CD14-positive monocyte (primary cell): ENCODE results near the gene SIN3A. TPM values are rescaled to one million over a fixed set of nuclear protein-coding genes. Genes with fewer than 3 reads are reported as not detected.

Experiments used
- DNase-seq, 3 donors: peaks; one replicate each; pipeline ENCODE4 v3.0.0-alpha.2; 2011 to 2022
- H2AFZ ChIP-seq: 2 replicates; pipeline ENCODE4 v1.6.0; 2012; ENCODE audit warnings: mild to moderate bottlenecking, low read depth, low read length, inconsistent platforms; ENCODE audit not compliant: insufficient read depth, poor library complexity, severe bottlenecking
- H3K27ac ChIP-seq, 2 donors: 1 replicate in 1 of 2; 2 replicates in 1 of 2; pipeline ENCODE4 v1.5.1; 2012 to 2013; ENCODE audit warnings: low read length in 2 of 2, control low read depth in 1 of 2, inconsistent platforms in 1 of 2, low read depth in 1 of 2, mild to moderate bottlenecking in 1 of 2
- H3K27me3 ChIP-seq, 2 donors: one replicate each; pipeline versions ENCODE4 v1.6.0 to v1.6.1; 2011 to 2013; ENCODE audit warnings: low read length in 2 of 2; ENCODE audit not compliant: control insufficient read depth in 2 of 2, insufficient read depth in 2 of 2
- H3K36me3 ChIP-seq, 2 donors: replicated peaks in 1 of 2; 1 replicate in 1 of 2; 2 replicates in 1 of 2; pipeline versions ENCODE4 v1.5.1 to v1.6.1; 2012 to 2013; ENCODE audit warnings: low read length in 2 of 2, control low read depth in 1 of 2, inconsistent platforms in 1 of 2, mild to moderate bottlenecking in 1 of 2; ENCODE audit not compliant: insufficient read depth in 2 of 2, control insufficient read depth in 1 of 2
- H3K4me1 ChIP-seq, 2 donors: 1 replicate in 1 of 2; 2 replicates in 1 of 2; pipeline versions ENCODE4 v1.5.1 to v1.6.1; 2012 to 2013; ENCODE audit warnings: low read length in 2 of 2, control low read depth in 1 of 2, inconsistent platforms in 1 of 2, mild to moderate bottlenecking in 1 of 2, moderate library complexity in 1 of 2; ENCODE audit not compliant: insufficient read depth in 2 of 2, control insufficient read depth in 1 of 2
- H3K4me2 ChIP-seq: replicated peaks from 2 replicates; pipeline ENCODE3; 2012; ENCODE audit warnings: low read length, moderate library complexity, mild to moderate bottlenecking; ENCODE audit not compliant: poor library complexity, severe bottlenecking; ENCODE audit errors: extremely low read depth
- H3K4me3 ChIP-seq, 3 experiments: fragments of 200-600 bp in 1 of 3; sonication (generic) in 1 of 3; replicated peaks in 1 of 3; 1 replicate in 2 of 3; 2 replicates in 1 of 3; pipeline ENCODE4 v1.5.1; 2011 to 2013; ENCODE audit warnings: low read length in 3 of 3, mild to moderate bottlenecking in 3 of 3, control low read depth in 2 of 3, low read depth in 2 of 3, inconsistent platforms in 1 of 3, moderate library complexity in 1 of 3
- H3K79me2 ChIP-seq: 2 replicates; pipeline ENCODE4 v1.6.0; 2012; ENCODE audit warnings: mild to moderate bottlenecking, control low read depth, inconsistent platforms, low read length, moderate library complexity; ENCODE audit not compliant: insufficient read depth
- H3K9ac ChIP-seq: 2 replicates; pipeline ENCODE4 v1.6.0; 2017; ENCODE audit warnings: low read length, mild to moderate bottlenecking; ENCODE audit not compliant: insufficient read depth, poor library complexity, severe bottlenecking
- H3K9me3 ChIP-seq, 2 donors: replicated peaks in 1 of 2; 1 replicate in 1 of 2; 2 replicates in 1 of 2; pipeline versions ENCODE4 v1.5.1 to v1.6.1; 2012 to 2013; ENCODE audit warnings: low read length in 2 of 2, control low read depth in 1 of 2; ENCODE audit not compliant: control insufficient read depth in 1 of 2, insufficient read depth in 1 of 2
- H4K20me1 ChIP-seq: 2 replicates; pipeline ENCODE4 v1.6.0; 2012; ENCODE audit warnings: mild to moderate bottlenecking, low read length, control low read depth, moderate library complexity; ENCODE audit not compliant: insufficient read depth
- H3K27ac Mint-ChIP-seq, 7 donors: one replicate each; pipeline ENCODE4 v1.8.0; 2020; ENCODE audit warnings: mild to moderate bottlenecking in 7 of 7, mixed read lengths in 7 of 7, moderate library complexity in 6 of 7, inconsistent platforms in 2 of 7
- H3K27me3 Mint-ChIP-seq, 3 donors: one replicate each; pipeline ENCODE4 v1.8.0; 2021 to 2022; ENCODE audit warnings: low read depth in 3 of 3, mild to moderate bottlenecking in 3 of 3, mixed read lengths in 3 of 3, moderate library complexity in 3 of 3, inconsistent platforms in 1 of 3
- H3K36me3 Mint-ChIP-seq, 2 donors: one replicate each; pipeline ENCODE4 v1.8.0; 2020; ENCODE audit warnings: mixed read lengths in 2 of 2, inconsistent platforms in 1 of 2, mild to moderate bottlenecking in 1 of 2
- H3K4me1 Mint-ChIP-seq: one replicate; pipeline ENCODE4 v1.8.0; 2020; ENCODE audit warnings: mild to moderate bottlenecking, mixed read lengths
- H3K4me3 Mint-ChIP-seq, 2 donors: one replicate each; pipeline ENCODE4 v1.8.0; 2020; ENCODE audit warnings: mild to moderate bottlenecking in 2 of 2, mixed read lengths in 2 of 2, moderate library complexity in 1 of 2
- H3K9me3 Mint-ChIP-seq, 7 donors: one replicate each; pipeline ENCODE4 v1.8.0; 2020 to 2022; ENCODE audit warnings: mixed read lengths in 7 of 7, mild to moderate bottlenecking in 6 of 7, moderate library complexity in 6 of 7, inconsistent platforms in 2 of 7
- CTCF ChIP-seq: fragments of 200-600 bp; IDR thresholded peaks from one replicate; pipeline ENCODE4 v1.8.0; 2022; ENCODE audit warnings: antibody characterized with exemption, mild to moderate bottlenecking
- WGBS: methylation state at CpG from one replicate; pipeline ENCODE4 v1.1.5; 2013; ENCODE audit warnings: missing lambda C conversion rate; ENCODE audit not compliant: insufficient coverage; 5-methylcytosine and 5-hydroxymethylcytosine counted together
- intact Hi-C, 2 donors: fragments of 100-400 bp; cut with micrococcal nuclease; formaldehyde crosslinking; loops; one replicate each; pipeline versions ENCODE4 v1.15.0 to v1.15.1; 2023
- polyA plus RNA-seq, 3 donors: library from polyadenylated mRNA; depleted of rRNA in 1 of 3; unstranded in 2 of 3; stranded (reverse) in 1 of 3; fragments of 300-500 nt in 2 of 3; fragments of >200 nt in 1 of 3; fragmentation: Illumina TruSeq in 2 of 3; gene quantifications; 1 replicate in 2 of 3; 2 replicates in 1 of 3; pipeline ENCODE4 v1.2.3, GENCODE V29; 2012 to 2021
- small RNA-seq: library from RNA; depleted of rRNA; stranded (forward); fragments of <200 nt; gene quantifications from one replicate; pipeline ENCODE3, GENCODE V24; 2012; ENCODE audit warnings: low read depth; ENCODE audit not compliant: insufficient read length

Gene SIN3A
- polyA plus RNA-seq, 3 donors: 2.3 to 20.7 (median 7.9) TPM

GRCh38 chr15:75325922-75326321, 125.6 kb downstream of the SIN3A start:
- H3K4me3 Mint-ChIP-seq: no peak overlapping the region
- Histone ChIP-seq H3K4me1 (no peaks in the 10 kb centered on the region), H4K20me1 (no peaks in the 10 kb centered on the region), H3K9me3 (no peaks in the 10 kb centered on the region), H3K36me3 (no peaks in the 10 kb centered on the region), H3K4me3 (no peak overlapping the region), H3K79me2 (no peaks in the 10 kb centered on the region), H2AFZ (no peak overlapping the region), H3K4me2 (no peak overlapping the region), H3K27ac (no peak overlapping the region), H3K9ac (no peak overlapping the region), H3K27me3 (no peaks in the 10 kb centered on the region)
- H3K4me1 Mint-ChIP-seq: no peaks in the 10 kb centered on the region
- WGBS: no CpG with 5 or more reads among the region's 4 CpGs
- H3K27me3 Mint-ChIP-seq: peaks cover 2 to 9% (median 5%) of the 10 kb centered on the region in 3 donors
- H3K9me3 Mint-ChIP-seq: no peaks in the 10 kb centered on the region
- H3K36me3 Mint-ChIP-seq: no peaks in the 10 kb centered on the region
- H3K27ac Mint-ChIP-seq: no peak overlapping the region
- no peak for DNase-seq
- intact Hi-C loops: no loop called here
- TF ChIP-seq CTCF: no peak

- Histone ChIP-seq H3K9me3 (no peaks in the 10 kb centered on the region), H4K20me1 (no peaks in the 10 kb centered on the region), H3K9ac (no peak overlapping the region), H3K79me2 (no peaks in the 10 kb centered on the region), H2AFZ (no peak overlapping the region), H3K4me2 (no peak overlapping the region), H3K36me3 (no peaks in the 10 kb centered on the region), H3K4me3 (no peak overlapping the region), H3K27me3 (no peaks in the 10 kb centered on the region), H3K27ac (no peak overlapping the region), H3K4me1 (no peaks in the 10 kb centered on the region)
- H3K27ac Mint-ChIP-seq: no peak overlapping the region
- 82% methylated on average over 6 of the region's 6 CpGs for WGBS
- peaks cover 1 to 9% (median 4%) of the 10 kb centered on the region in 3 donors for H3K27me3 Mint-ChIP-seq
- TF ChIP-seq CTCF: no peak
- H3K4me3 Mint-ChIP-seq: peak overlapping the region in 1 of 2 donors; percentile 4
- intact Hi-C loops: no loop called here
- H3K9me3 Mint-ChIP-seq: no peaks in the 10 kb centered on the region
- no peaks in the 10 kb centered on the region for H3K36me3 Mint-ChIP-seq
- no peaks in the 10 kb centered on the region for H3K4me1 Mint-ChIP-seq
- no peak for DNase-seq
Measured at GRCh38 chr15:75321711-75322110, 129.8 kb downstream of the SIN3A start.

Small RNAs within 50 kb of the gene (small RNA-seq; reads per million reads assigned to genes)
- not detected for gene AC105036.2

Other genes with a start within 250 kb of the SIN3A start
- 10 to 100 TPM in 2 of 3 donors, 1 to 10 TPM in 1; 8.9 to 80.7 (median 18.2) TPM for gene C15orf39, start 249.8 kb downstream of the SIN3A start, polyA plus RNA-seq
- gene GOLGA6C, start 193.4 kb downstream of the SIN3A start, polyA plus RNA-seq: not detected
- gene GOLGA6D, start 168.9 kb downstream of the SIN3A start, polyA plus RNA-seq: not detected
- gene COMMD4, start 115.6 kb downstream of the SIN3A start, polyA plus RNA-seq: 10 to 100 TPM; 41.1 to 63.1 (median 41.3) TPM
- gene NEIL1, start 104.7 kb downstream of the SIN3A start, polyA plus RNA-seq: 1 to 10 TPM in 1 of 3 donors, under 1 TPM in 2; 0.52 to 6.7 (median 0.53) TPM
- gene MAN2C1, start 83.1 kb downstream of the SIN3A start, polyA plus RNA-seq: 100 to 1,000 TPM in 1 of 3 donors, 10 to 100 TPM in 2; 32.9 to 453 (median 42.9) TPM
- 10 to 100 TPM; 21.1 to 40.1 (median 28.0) TPM for gene PTPN9, start 127.6 kb upstream of the SIN3A start, polyA plus RNA-seq
- 10 to 100 TPM; 11.7 to 31.8 (median 29.3) TPM for gene SNUPN, start 174.0 kb upstream of the SIN3A start, polyA plus RNA-seq
- 100 to 1,000 TPM in 1 of 3 donors, 10 to 100 TPM in 2; 36.7 to 119 (median 99.3) TPM for gene IMP3, start 188.5 kb upstream of the SIN3A start, polyA plus RNA-seq
- 1 to 10 TPM; 2.4 to 4.8 (median 2.4) TPM for gene SNX33, start 196.2 kb upstream of the SIN3A start, polyA plus RNA-seq